Measurements from ENCODE around the gene ARHGAP19.

ARHGAP19 gene

DNA sequence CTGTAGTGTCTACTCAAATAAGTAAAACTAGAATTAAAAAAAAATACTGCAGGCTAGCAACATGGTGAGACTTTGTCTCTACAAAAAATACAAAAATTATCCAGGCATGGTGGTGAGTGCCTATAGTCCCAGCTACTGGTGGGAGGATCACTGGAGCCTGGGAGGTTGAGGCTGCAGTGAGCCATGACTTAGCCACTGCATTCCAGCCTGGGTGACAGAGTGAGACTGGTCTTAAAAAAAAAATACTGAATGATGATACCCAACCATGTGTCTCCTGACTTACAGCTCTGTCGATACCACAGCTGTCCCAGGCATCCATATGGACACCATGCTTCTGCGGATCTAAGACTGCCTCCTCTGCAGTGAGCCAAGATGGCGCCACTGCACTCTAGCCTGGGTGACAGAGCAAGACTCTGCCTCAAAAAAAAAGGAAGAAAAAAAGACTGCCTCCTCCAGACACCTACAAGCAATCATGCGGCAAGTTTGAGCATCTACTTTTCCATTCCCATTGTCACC, 18.7 kb upstream of the ARHGAP19 start:
- no peaks in the 10 kb centered on the region for H4K20me1 ChIP-seq (ENCODE audit: insufficient read depth, low read length)
- H3K9ac ChIP-seq (ENCODE audit: low read depth, low read length), result no peak overlapping the region
- no peak overlapping the region for H3K4me3 ChIP-seq (ENCODE audit: low read depth in 1 of 2, low read length in 2 of 2)
- TF ChIP-seq, protein P1, sequence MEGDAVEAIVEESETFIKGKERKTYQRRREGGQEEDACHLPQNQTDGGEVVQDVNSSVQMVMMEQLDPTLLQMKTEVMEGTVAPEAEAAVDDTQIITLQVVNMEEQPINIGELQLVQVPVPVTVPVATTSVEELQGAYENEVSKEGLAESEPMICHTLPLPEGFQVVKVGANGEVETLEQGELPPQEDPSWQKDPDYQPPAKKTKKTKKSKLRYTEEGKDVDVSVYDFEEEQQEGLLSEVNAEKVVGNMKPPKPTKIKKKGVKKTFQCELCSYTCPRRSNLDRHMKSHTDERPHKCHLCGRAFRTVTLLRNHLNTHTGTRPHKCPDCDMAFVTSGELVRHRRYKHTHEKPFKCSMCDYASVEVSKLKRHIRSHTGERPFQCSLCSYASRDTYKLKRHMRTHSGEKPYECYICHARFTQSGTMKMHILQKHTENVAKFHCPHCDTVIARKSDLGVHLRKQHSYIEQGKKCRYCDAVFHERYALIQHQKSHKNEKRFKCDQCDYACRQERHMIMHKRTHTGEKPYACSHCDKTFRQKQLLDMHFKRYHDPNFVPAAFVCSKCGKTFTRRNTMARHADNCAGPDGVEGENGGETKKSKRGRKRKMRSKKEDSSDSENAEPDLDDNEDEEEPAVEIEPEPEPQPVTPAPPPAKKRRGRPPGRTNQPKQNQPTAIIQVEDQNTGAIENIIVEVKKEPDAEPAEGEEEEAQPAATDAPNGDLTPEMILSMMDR (IDR thresholded peaks at IDR 0.05; ENCODE audit: borderline replicate concordance, extremely low read depth, low read length, poor library complexity, severe bottlenecking), result no peak
- no peak for TF ChIP-seq EZH2 (IDR thresholded peaks at IDR 0.05; ENCODE audit: borderline replicate concordance, low read depth, low read length, severe bottlenecking)
- H3K79me2 ChIP-seq (ENCODE audit: insufficient read depth, low read length), result no peaks in the 10 kb centered on the region
- no peaks in the 10 kb centered on the region for H3K36me3 ChIP-seq (ENCODE audit: insufficient read depth, low read length)
- no peak overlapping the region for H2AFZ ChIP-seq (ENCODE audit: low read depth, low read length)
- no peak for DNase-seq
- H3K4me2 ChIP-seq (ENCODE audit: insufficient read depth, low read length), result no peak overlapping the region
- ATAC-seq (ENCODE audit: insufficient read depth, low read depth), result no peak
- no peaks in the 10 kb centered on the region for H3K9me3 ChIP-seq (ENCODE audit: insufficient read depth, low read length, severe bottlenecking)
- H3K27me3 ChIP-seq (ENCODE audit: insufficient read depth, low read length, poor library complexity), result peaks cover 3% of the 10 kb centered on the region
- H3K27ac ChIP-seq (ENCODE audit: low read length), result no peak overlapping the region
- no peaks in the 10 kb centered on the region for H3K4me1 ChIP-seq (ENCODE audit: insufficient read depth, low read length)

DNA sequence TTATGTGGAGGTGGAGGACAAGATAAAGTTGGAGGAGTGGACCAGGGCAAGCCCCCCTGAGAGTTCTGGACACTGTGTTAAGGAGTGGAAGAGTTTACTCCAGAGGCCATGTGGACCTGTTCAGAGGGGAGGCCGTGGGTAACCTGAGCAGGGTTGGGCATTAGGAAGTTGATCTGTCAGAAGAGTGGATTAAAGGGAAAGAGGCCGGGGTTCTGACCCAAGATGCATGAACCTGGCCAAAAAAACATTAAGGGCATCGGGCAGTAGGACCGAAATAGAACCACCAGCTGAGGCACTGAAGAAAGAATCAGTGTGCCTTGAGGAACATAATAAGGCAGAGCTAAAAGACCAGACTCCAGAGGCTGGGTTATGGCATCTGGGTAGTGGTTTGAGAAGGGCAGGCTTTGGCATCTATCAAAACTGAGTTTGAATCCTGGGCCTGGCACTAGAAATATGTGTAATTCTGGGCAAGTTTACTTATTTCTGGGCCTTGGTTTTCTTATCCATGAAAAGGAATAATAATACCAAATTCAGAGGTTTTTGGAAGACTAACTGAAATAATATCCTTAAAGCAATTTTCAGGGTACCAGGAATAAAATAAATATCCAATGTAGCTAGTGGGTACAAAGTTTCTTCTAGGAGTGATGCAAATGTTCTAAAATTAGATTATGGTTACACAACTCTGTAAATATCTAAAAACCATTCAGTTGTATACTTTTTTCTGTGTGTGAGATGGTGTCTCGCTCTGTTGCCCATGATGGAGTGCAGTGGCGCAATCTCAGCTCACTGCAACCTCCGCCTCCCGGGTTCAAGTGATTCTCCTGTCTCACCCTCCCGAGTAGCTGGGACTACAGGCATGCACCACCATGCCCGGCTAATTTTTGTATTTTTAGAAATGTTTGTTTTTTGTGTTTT, 15.7 kb upstream of the ARHGAP19 start:
- TF ChIP-seq, protein P1 (IDR thresholded peaks at IDR 0.05; ENCODE audit: borderline replicate concordance, extremely low read depth, low read length, poor library complexity, severe bottlenecking), result no peak
- TF ChIP-seq EZH2 (IDR thresholded peaks at IDR 0.05; ENCODE audit: borderline replicate concordance, low read depth, low read length, severe bottlenecking), result no peak
- no peaks in the 10 kb centered on the region for H3K9me3 ChIP-seq (ENCODE audit: insufficient read depth, low read length, severe bottlenecking)
- no peak overlapping the region for H3K9ac ChIP-seq (ENCODE audit: low read depth, low read length)
- no peaks in the 10 kb centered on the region for H3K4me1 ChIP-seq (ENCODE audit: insufficient read depth, low read length)
- no peak overlapping the region for H3K4me2 ChIP-seq (ENCODE audit: insufficient read depth, low read length)
- H3K4me3 ChIP-seq (ENCODE audit: low read depth in 1 of 2, low read length in 2 of 2), result no peak overlapping the region
- ATAC-seq (ENCODE audit: insufficient read depth, low read depth) (no peak), DNase-seq (no peak)
- no peaks in the 10 kb centered on the region for H3K36me3 ChIP-seq (ENCODE audit: insufficient read depth, low read length)
- H3K79me2 ChIP-seq (ENCODE audit: insufficient read depth, low read length), result no peaks in the 10 kb centered on the region
- H2AFZ ChIP-seq (ENCODE audit: low read depth, low read length), result peak overlapping the region; percentile 16; the same call in 1 of the 2 replicates
- no peak overlapping the region for H3K27ac ChIP-seq (ENCODE audit: low read length)
- no peaks in the 10 kb centered on the region for H3K27me3 ChIP-seq (ENCODE audit: insufficient read depth, low read length, poor library complexity)
- H4K20me1 ChIP-seq (ENCODE audit: insufficient read depth, low read length), result no peaks in the 10 kb centered on the region

DNA sequence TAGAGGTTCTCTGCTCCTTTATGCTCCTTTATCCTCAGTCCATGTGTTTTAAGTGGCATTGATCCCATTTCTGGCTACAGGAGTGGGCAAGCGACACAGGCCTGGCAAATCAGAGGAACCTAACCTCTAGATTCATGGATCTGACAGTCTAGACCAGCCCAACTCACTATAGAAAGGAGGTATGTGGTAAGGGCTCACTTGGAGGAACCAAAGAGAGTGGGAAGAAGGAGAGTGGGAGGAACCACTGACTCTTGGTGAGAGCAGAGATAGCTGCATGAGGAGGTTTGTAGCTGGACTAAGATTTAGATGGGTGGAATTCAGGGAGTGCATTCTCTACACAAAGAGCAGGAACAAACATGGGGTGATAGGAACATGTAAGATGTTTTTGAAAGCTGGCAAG, 15.0 kb upstream of the ARHGAP19 start:
- Histone ChIP-seq H3K9ac (ENCODE audit: low read depth, low read length) (no peak overlapping the region), H3K36me3 (ENCODE audit: insufficient read depth, low read length) (no peaks in the 10 kb centered on the region), H3K27me3 (ENCODE audit: insufficient read depth, low read length, poor library complexity) (no peaks in the 10 kb centered on the region), H4K20me1 (ENCODE audit: insufficient read depth, low read length) (no peaks in the 10 kb centered on the region), H3K27ac (ENCODE audit: low read length) (no peak overlapping the region), H3K4me3 (ENCODE audit: low read depth in 1 of 2, low read length in 2 of 2) (no peak overlapping the region), H3K9me3 (ENCODE audit: insufficient read depth, low read length, severe bottlenecking) (no peaks in the 10 kb centered on the region), H3K4me1 (ENCODE audit: insufficient read depth, low read length) (no peaks in the 10 kb centered on the region), H2AFZ (ENCODE audit: low read depth, low read length) (peak overlapping the region; percentile 16; the same call in 1 of the 2 replicates), H3K79me2 (ENCODE audit: insufficient read depth, low read length) (no peaks in the 10 kb centered on the region), H3K4me2 (ENCODE audit: insufficient read depth, low read length) (no peak overlapping the region)
- TF ChIP-seq EZH2 (IDR thresholded peaks at IDR 0.05; ENCODE audit: borderline replicate concordance, low read depth, low read length, severe bottlenecking), result no peak
- TF ChIP-seq, protein P1 (IDR thresholded peaks at IDR 0.05; ENCODE audit: borderline replicate concordance, extremely low read depth, low read length, poor library complexity, severe bottlenecking), result no peak
- ATAC-seq (ENCODE audit: insufficient read depth, low read depth) (no peak), DNase-seq (no peak)
